Endothelial cell of umbilical vein (primary cell): ENCODE data around the gene SULF2.

Experiments used
- EZH2 ChIP-seq: IDR thresholded peaks from 2 replicates; pipeline ENCODE4 v1.6.1; 2012; ENCODE audit warnings: borderline replicate concordance, low read depth, mild to moderate bottlenecking, moderate library complexity, low read length, inconsistent platforms; ENCODE audit not compliant: severe bottlenecking
- FOS ChIP-seq: IDR thresholded peaks from 2 replicates; pipeline ENCODE4 v1.6.1; 2011; ENCODE audit warnings: mild to moderate bottlenecking, low read length, moderate library complexity, borderline replicate concordance; ENCODE audit not compliant: insufficient read depth
- GATA2 ChIP-seq: IDR thresholded peaks from 2 replicates; pipeline ENCODE4 v1.7.0; 2011; ENCODE audit warnings: low read depth, mild to moderate bottlenecking, moderate library complexity, mixed read lengths, low read length; ENCODE audit not compliant: insufficient read length, insufficient read depth
- JUN ChIP-seq: IDR thresholded peaks from 2 replicates; pipeline ENCODE4 v1.6.1; 2011; ENCODE audit warnings: borderline replicate concordance, low read depth; ENCODE audit not compliant: insufficient read length, insufficient read depth
- MYC ChIP-seq: IDR thresholded peaks from one replicate; pipeline ENCODE4 v1.6.1; 2011; ENCODE audit warnings: mild to moderate bottlenecking, low read depth, low read length
- POLR2A ChIP-seq: IDR thresholded peaks from 2 replicates; pipeline ENCODE4 v1.6.1; 2012; ENCODE audit warnings: low read depth, mild to moderate bottlenecking, control low read depth, low read length
- POLR2AphosphoS5 ChIP-seq: IDR thresholded peaks from 2 replicates; pipeline ENCODE4 v1.6.1; 2012; ENCODE audit warnings: low read depth, mild to moderate bottlenecking, control low read depth, low read length, moderate library complexity; ENCODE audit not compliant: insufficient read depth
- TF ChIP-seq, protein P1 (sequence below), 2 donors: IDR thresholded peaks; 1 replicate in 1 of 2; 2 replicates in 1 of 2; pipeline ENCODE4 v1.5.1; 2011; ENCODE audit warnings: low read length in 2 of 2, mild to moderate bottlenecking in 2 of 2, moderate library complexity in 2 of 2, control low read depth in 1 of 2, inconsistent platforms in 1 of 2, low read depth in 1 of 2; ENCODE audit not compliant: insufficient read depth in 1 of 2; ENCODE audit errors: extremely low read depth in 1 of 2
- TF ChIP-seq, protein P2 (sequence below): IDR thresholded peaks from 2 replicates; pipeline ENCODE4 v1.6.1; 2011; ENCODE audit not compliant: insufficient read depth, insufficient read length

DNA sequence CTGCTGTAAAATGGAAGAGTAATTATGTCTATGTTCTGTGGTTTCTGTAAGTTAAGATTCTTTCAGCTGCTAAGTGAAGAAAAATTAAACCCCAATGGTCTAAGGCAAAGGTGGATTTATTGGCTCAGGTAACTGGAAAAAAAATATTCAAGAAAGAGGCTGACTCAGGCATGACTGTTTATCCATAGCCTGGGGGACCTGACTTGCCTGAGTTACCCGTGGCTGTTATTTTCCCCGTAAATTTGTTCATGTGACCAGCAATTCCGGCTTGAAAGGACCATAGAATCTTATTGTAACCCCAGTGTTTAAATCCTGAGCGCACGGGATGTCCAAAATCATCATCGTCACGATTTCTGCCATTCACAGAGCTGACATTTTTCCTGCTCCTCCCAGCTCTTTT is 32.3 kb upstream of the SULF2 start:
- TF ChIP-seq, protein P1, sequence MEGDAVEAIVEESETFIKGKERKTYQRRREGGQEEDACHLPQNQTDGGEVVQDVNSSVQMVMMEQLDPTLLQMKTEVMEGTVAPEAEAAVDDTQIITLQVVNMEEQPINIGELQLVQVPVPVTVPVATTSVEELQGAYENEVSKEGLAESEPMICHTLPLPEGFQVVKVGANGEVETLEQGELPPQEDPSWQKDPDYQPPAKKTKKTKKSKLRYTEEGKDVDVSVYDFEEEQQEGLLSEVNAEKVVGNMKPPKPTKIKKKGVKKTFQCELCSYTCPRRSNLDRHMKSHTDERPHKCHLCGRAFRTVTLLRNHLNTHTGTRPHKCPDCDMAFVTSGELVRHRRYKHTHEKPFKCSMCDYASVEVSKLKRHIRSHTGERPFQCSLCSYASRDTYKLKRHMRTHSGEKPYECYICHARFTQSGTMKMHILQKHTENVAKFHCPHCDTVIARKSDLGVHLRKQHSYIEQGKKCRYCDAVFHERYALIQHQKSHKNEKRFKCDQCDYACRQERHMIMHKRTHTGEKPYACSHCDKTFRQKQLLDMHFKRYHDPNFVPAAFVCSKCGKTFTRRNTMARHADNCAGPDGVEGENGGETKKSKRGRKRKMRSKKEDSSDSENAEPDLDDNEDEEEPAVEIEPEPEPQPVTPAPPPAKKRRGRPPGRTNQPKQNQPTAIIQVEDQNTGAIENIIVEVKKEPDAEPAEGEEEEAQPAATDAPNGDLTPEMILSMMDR (IDR thresholded peaks at IDR 0.05; ENCODE audit: extremely low read depth in 1 of 2, insufficient read depth in 1 of 2, low read depth in 1 of 2, low read length in 2 of 2): no peak
- TF ChIP-seq, protein P2, sequence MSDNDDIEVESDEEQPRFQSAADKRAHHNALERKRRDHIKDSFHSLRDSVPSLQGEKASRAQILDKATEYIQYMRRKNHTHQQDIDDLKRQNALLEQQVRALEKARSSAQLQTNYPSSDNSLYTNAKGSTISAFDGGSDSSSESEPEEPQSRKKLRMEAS: no peak
- TF ChIP-seq POLR2AphosphoS5 (no peak), EZH2 (no peak), POLR2A (no peak), MYC (no peak), JUN (no peak), GATA2 (no peak), FOS (no peak)
